HCT116 (cell line): Measurements from ENCODE around the gene SLC44A2.

ENCODE experiments used
- CBX3 ChIP-seq: IDR thresholded peaks from 2 replicates; pipeline ENCODE4 v1.6.1; 2012; ENCODE audit warnings: low read depth
- CEBPB ChIP-seq: IDR thresholded peaks from 2 replicates; pipeline ENCODE4 v1.6.1; 2012; ENCODE audit warnings: low read depth
- EZH2phosphoT487 ChIP-seq: fragments of 200-600 bp; IDR thresholded peaks from 2 replicates; pipeline ENCODE4 v1.6.1; 2018; ENCODE audit warnings: antibody characterized with exemption, borderline replicate concordance
- POLR2A ChIP-seq: IDR thresholded peaks from 2 replicates; pipeline ENCODE4 v1.7.0; 2011; ENCODE audit warnings: borderline replicate concordance; ENCODE audit not compliant: insufficient read depth, insufficient read length; ENCODE audit errors: extremely low read depth
- POLR2AphosphoS5 ChIP-seq: IDR thresholded peaks from 2 replicates; pipeline ENCODE4 v1.6.1; 2011; ENCODE audit warnings: mild to moderate bottlenecking, low read depth, low read length, moderate library complexity
- RAD21 ChIP-seq: IDR thresholded peaks from 2 replicates; pipeline ENCODE4 v1.6.1; 2012; ENCODE audit warnings: low read depth, mild to moderate bottlenecking
- SIN3A ChIP-seq: IDR thresholded peaks from 2 replicates; pipeline ENCODE4 v1.6.1; 2012; ENCODE audit warnings: low read depth
- TF ChIP-seq, protein P1 (sequence below), 3 experiments: fragments of 200-600 bp in 1 of 3; sonication (generic) in 1 of 3; IDR thresholded peaks in 2 of 3; conservative IDR thresholded peaks in 1 of 3; 2 replicates each; pipeline ENCODE4 v1.5.1; 2012 to 2017; ENCODE audit warnings: low read depth in 2 of 3, low read length in 2 of 3, antibody characterized with exemption in 1 of 3, borderline replicate concordance in 1 of 3, control low read depth in 1 of 3, mild to moderate bottlenecking in 1 of 3, mixed read lengths in 1 of 3, mixed run types in 1 of 3, moderate library complexity in 1 of 3; ENCODE audit not compliant: insufficient read depth in 1 of 3
- TF ChIP-seq, protein P2 (sequence below): IDR thresholded peaks from 2 replicates; pipeline ENCODE4 v1.6.1; 2012

- TF ChIP-seq, protein P1, sequence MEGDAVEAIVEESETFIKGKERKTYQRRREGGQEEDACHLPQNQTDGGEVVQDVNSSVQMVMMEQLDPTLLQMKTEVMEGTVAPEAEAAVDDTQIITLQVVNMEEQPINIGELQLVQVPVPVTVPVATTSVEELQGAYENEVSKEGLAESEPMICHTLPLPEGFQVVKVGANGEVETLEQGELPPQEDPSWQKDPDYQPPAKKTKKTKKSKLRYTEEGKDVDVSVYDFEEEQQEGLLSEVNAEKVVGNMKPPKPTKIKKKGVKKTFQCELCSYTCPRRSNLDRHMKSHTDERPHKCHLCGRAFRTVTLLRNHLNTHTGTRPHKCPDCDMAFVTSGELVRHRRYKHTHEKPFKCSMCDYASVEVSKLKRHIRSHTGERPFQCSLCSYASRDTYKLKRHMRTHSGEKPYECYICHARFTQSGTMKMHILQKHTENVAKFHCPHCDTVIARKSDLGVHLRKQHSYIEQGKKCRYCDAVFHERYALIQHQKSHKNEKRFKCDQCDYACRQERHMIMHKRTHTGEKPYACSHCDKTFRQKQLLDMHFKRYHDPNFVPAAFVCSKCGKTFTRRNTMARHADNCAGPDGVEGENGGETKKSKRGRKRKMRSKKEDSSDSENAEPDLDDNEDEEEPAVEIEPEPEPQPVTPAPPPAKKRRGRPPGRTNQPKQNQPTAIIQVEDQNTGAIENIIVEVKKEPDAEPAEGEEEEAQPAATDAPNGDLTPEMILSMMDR (IDR thresholded peaks at IDR 0.05 in 2 of 3, conservative IDR thresholded peaks at IDR 0.05 in 1 of 3; ENCODE audit: borderline replicate concordance in 1 of 3, insufficient read depth in 1 of 3, low read depth in 2 of 3, low read length in 2 of 3) = no peak
- TF ChIP-seq, protein P2, sequence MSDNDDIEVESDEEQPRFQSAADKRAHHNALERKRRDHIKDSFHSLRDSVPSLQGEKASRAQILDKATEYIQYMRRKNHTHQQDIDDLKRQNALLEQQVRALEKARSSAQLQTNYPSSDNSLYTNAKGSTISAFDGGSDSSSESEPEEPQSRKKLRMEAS = no peak
- no peak for TF ChIP-seq CBX3
- TF ChIP-seq EZH2phosphoT487 = no peak
- TF ChIP-seq CEBPB = no peak
- TF ChIP-seq POLR2AphosphoS5 = no peak
- no peak for TF ChIP-seq SIN3A
- no peak for TF ChIP-seq RAD21
- no peak for TF ChIP-seq POLR2A
Observed at GRCh38 chr19:10636304-10636972, 11.1 kb downstream of the SLC44A2 start.
